GM18505 (cell line): Measurements from ENCODE around the gene GSDMA.
"Not testable (repeated sequence)": the region's sequence is repeated elsewhere in the genome, so short reads cannot be mapped to it uniquely, and the experiment has no call there.

ENCODE experiments used
- ATAC-seq: cut with Tn5 transposase; IDR thresholded peaks from one replicate; pipeline ENCODE4 v1.9.1; 2021; ENCODE audit not compliant: unreplicated experiment
- POLR2A ChIP-seq: IDR thresholded peaks from 4 replicates; pipeline ENCODE4 v1.6.1; 2011; ENCODE audit warnings: borderline replicate concordance; ENCODE audit not compliant: insufficient read depth, insufficient read length; ENCODE audit errors: extremely low read depth

Gene GSDMA

GRCh38 chr17:39979016-39979670, 16.3 kb downstream of the GSDMA start:
- TF ChIP-seq POLR2A: no peak
- ATAC-seq: no peak

GRCh38 chr17:39979893-39980350, 17.1 kb downstream of the GSDMA start:
- peak; percentile 14 for ATAC-seq
- no peak for TF ChIP-seq POLR2A

DNA sequence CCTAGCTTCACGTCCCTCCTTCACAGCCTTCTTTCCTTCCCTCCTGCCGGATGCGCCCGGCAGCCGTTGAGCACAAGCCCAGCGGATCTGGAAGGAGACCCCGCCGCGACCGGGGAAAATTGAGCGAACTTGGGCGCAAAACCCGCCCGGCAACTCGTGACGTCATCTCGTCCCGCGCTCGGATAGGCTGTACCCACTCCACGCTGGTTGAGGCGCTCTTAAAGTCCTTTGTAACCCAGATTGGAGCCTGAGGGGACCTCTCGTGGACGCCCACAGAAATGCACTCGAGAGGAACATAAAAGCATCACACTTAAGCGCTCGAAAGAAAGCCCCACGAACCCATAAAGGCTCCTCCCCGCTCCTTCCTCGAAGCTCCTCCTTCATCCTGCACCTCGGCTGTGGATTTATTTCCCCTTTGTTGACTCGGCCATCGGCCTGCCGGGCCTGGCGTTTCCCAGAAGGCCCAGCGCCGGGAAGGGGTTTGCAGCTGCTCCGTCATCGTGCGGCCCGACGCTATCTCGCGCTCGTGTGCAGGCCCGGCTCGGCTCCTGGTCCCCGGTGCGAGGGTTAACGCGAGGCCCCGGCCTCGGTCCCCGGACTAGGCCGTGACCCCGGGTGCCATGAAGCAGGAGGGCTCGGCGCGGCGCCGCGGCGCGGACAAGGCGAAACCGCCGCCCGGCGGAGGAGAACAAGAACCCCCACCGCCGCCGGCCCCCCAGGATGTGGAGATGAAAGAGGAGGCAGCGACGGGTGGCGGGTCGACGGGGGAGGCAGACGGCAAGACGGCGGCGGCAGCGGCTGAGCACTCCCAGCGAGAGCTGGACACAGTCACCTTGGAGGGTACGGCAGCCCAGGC, 17.8 kb downstream of the GSDMA start, which contains the start of gene PSMD3:
PSMD3 (plus strand) TSS at position 457 of the 856 bp plus-strand sequence; CDS start at position 621, 164 bp downstream.
- peak; percentile 80 for TF ChIP-seq POLR2A
- peak; percentile 83 for ATAC-seq

GRCh38 chr17:39981207-39981741, 18.5 kb downstream of the GSDMA start:
- TF ChIP-seq POLR2A: no peak
- no peak for ATAC-seq

- no peak for ATAC-seq
These were observed 19.1 kb downstream of the GSDMA start for GRCh38 chr17:39981766-39982375.

DNA sequence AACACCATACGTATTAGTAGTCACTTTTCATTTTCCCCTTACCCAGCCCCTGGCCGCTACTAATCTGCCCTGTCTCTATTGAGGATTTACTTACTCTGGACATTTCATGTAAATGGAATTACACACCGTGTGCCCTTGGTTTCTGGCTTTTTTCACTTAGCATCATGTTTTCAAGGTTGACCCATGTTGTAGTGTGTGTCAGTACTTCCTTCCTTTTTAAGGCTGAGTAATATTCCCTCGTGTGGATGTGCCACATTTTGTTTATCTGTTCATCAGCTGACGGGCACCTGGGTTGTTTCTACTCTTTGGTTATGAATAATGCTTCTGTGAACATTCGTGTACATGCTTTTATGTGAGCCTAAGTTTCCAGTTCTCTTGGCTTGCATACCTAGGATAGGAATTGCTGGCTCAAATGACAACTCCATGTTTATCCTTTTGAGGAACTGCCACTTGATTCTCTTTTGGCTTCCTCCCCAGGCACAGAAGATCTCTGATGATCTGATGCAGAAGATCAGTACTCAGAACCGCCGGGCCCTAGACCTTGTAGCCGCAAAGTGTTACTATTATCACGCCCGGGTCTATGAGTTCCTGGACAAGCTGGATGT, 25.5 kb downstream of the GSDMA start:
- no peak for ATAC-seq
- TF ChIP-seq POLR2A: no peak

More at GRCh38 chr17:39981766-39982375, 19.1 kb downstream of the GSDMA start:
- TF ChIP-seq POLR2A: no peak

- no peak for TF ChIP-seq POLR2A
- ATAC-seq: no peak
These were observed 31.6 kb downstream of the GSDMA start for GRCh38 chr17:39994448-39994847.

DNA sequence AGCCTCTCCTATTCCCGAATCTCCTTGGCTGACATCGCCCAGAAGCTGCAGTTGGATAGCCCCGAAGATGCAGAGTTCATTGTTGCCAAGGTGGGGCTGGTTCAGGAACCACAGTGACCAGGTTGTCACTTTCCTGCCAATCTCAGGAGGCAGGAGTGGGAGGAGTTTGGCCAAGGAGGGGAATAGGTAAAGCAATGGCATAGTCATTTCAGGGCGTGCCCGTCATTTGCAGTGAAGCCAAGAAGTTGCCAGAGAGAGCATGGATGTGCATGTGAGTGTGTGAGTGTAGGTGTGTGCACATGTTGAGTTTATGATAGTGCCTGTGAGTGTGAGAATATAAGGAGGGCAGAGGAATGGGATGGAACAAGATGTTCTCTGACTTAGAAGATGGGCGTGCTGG, 32.6 kb downstream of the GSDMA start:
- ATAC-seq: no peak
- TF ChIP-seq POLR2A: no peak

- no peak for ATAC-seq
- TF ChIP-seq POLR2A: no peak
These were observed 33.4 kb downstream of the GSDMA start for GRCh38 chr17:39996162-39996561.

DNA sequence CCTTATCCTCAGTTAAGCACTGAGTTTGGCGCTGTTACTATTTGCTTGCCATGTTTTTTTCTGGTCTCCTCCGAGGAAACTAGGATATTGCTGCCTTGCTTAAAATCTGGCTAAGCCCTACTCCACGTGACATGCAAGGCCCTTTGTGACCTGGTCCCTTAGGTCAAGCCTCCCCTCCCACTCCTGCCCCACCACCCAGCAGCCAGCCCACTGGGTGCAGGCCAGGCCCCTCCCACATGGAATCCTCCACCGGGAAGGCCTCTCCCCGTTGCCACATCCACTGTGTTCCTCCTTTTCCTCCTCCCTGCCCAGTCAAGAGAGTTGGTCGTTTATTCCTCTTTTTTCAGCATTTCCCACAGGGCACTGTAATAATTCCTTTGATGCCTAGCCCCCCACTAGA, 34.0 kb downstream of the GSDMA start:
- TF ChIP-seq POLR2A: no peak
- ATAC-seq: no peak

DNA sequence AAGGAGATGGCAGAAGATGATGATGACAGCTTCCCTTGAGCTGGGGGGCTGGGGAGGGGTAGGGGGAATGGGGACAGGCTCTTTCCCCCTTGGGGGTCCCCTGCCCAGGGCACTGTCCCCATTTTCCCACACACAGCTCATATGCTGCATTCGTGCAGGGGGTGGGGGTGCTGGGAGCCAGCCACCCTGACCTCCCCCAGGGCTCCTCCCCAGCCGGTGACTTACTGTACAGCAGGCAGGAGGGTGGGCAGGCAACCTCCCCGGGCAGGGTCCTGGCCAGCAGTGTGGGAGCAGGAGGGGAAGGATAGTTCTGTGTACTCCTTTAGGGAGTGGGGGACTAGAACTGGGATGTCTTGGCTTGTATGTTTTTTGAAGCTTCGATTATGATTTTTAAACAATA, 34.7 kb downstream of the GSDMA start:
- TF ChIP-seq POLR2A: peak; percentile 9
- no peak for ATAC-seq

DNA sequence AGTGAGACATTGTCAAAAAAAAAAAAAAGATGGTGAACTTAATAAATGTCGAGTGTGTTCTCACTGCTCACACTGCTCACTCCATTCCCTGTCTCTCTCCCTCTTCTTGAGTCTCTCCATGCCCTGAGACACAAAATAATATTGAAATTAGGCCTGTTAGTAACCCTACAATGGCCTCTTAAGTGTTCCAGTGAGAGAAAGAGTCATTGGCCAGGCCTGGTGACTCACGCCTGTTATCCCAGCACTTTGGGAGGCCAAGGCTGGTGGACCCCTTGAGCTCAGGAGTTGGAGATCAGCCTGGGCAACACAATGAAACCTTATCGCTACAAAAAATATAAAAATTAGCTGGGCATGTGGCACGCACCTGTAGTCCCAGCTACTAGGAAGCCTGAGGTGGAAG, 36.3 kb downstream of the GSDMA start:
- no peak for ATAC-seq
- no peak for TF ChIP-seq POLR2A

- no peak for ATAC-seq
- no peak for TF ChIP-seq POLR2A
These were observed 37.4 kb downstream of the GSDMA start for GRCh38 chr17:40000161-40000560.

GRCh38 chr17:40001335-40001734, 38.5 kb downstream of the GSDMA start:
- ATAC-seq: not testable (repeated sequence)
